ENCODE data around the gene LMTK2. TPM values are rescaled to one million over a fixed set of nuclear protein-coding genes. Genes with fewer than 3 reads are reported as not detected.

The LMTK2 gene
- total RNA-seq, 1 donor from 2014 or later = 10.6 TPM

- H3K4me3 ChIP-seq (ENCODE audit: low read depth, low read length) = no peak overlapping the region
- DNase-seq (ENCODE audit: low read depth) = no peak
- TF ChIP-seq, protein P1, sequence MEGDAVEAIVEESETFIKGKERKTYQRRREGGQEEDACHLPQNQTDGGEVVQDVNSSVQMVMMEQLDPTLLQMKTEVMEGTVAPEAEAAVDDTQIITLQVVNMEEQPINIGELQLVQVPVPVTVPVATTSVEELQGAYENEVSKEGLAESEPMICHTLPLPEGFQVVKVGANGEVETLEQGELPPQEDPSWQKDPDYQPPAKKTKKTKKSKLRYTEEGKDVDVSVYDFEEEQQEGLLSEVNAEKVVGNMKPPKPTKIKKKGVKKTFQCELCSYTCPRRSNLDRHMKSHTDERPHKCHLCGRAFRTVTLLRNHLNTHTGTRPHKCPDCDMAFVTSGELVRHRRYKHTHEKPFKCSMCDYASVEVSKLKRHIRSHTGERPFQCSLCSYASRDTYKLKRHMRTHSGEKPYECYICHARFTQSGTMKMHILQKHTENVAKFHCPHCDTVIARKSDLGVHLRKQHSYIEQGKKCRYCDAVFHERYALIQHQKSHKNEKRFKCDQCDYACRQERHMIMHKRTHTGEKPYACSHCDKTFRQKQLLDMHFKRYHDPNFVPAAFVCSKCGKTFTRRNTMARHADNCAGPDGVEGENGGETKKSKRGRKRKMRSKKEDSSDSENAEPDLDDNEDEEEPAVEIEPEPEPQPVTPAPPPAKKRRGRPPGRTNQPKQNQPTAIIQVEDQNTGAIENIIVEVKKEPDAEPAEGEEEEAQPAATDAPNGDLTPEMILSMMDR (conservative IDR thresholded peaks at IDR 0.05; ENCODE audit: low read depth, low read length) = no peak
Measured at GRCh38 chr7:98135984-98136383, 29.3 kb downstream of the LMTK2 start.

- TF ChIP-seq, protein P1 (conservative IDR thresholded peaks at IDR 0.05; ENCODE audit: low read depth, low read length) = no peak
- H3K4me3 ChIP-seq (ENCODE audit: low read depth, low read length) = no peak overlapping the region
- no peak for DNase-seq (ENCODE audit: low read depth)
Measured at GRCh38 chr7:98136423-98136822, 29.8 kb downstream of the LMTK2 start.

DNA sequence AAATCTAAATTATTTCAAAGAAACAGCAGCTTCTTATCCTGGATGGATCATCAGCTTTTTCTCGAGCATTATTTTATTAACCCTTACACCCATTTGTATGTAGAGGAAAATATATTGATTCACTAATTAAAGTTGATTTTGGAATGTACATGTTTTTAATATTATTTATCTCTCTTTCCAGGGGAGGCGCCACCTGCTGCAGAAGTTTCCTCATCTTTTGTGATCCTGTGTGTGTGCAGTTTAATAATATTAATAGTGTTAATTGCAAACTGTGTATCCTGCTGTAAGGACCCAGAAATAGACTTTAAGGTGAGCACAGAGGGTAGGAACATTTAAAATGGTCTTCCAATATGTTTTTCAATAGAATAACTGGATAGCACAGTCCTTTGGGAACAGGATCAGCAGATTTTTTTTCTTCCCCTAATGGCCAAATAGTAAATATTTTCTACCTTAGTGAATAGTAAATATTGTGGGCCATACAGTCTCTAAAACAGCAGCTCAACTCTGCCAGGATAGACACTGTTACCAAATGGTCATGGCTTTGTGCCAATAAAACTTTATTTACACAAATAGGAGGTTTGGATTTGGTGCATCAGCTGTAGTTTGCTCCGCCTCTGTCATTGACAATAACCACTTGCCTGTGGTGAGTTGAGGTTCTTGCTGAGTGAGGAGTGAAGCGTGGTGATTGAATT, 30.6 kb downstream of the LMTK2 start:
- TF ChIP-seq, protein P1 (conservative IDR thresholded peaks at IDR 0.05; ENCODE audit: low read depth, low read length) = peak; percentile 8

GRCh38 chr7:98137826-98138151, 31.1 kb downstream of the LMTK2 start:
- no peak overlapping the region for H3K4me3 ChIP-seq (ENCODE audit: low read depth, low read length)
- no peak for DNase-seq (ENCODE audit: low read depth)
- TF ChIP-seq, protein P1 (conservative IDR thresholded peaks at IDR 0.05; ENCODE audit: low read depth, low read length) = no peak

More for the DNA sequence above, 30.6 kb downstream of the LMTK2 start:
- no peak for DNase-seq (ENCODE audit: low read depth)
- no peak overlapping the region for H3K4me3 ChIP-seq (ENCODE audit: low read depth, low read length)

- TF ChIP-seq, protein P1 (conservative IDR thresholded peaks at IDR 0.05; ENCODE audit: low read depth, low read length) = no peak
- no peak for DNase-seq (ENCODE audit: low read depth)
- no peak overlapping the region for H3K4me3 ChIP-seq (ENCODE audit: low read depth, low read length)
Measured at GRCh38 chr7:98138672-98139071, 32.0 kb downstream of the LMTK2 start.

DNA sequence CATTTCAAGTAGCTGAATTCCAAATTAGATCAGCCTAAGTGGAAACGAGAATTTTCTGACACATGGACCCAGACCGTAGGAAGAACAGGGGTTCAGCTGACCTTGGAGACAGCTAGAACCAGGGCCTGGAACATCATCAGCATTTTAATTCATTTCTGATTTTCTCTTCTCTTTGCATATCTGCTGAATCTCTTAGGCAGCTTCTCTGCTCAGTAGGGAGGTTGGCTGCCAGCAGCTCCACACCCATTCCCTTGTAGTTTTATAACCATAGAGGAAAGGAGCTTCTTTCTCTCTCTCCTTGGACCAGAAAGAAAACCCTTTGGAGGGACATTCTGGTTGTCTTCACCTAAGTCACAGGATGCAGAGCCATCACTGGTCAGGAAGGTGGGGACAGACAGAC, 36.0 kb downstream of the LMTK2 start:
- no peak for DNase-seq (ENCODE audit: low read depth)
- TF ChIP-seq, protein P1 (conservative IDR thresholded peaks at IDR 0.05; ENCODE audit: low read depth, low read length) = no peak
- no peak overlapping the region for H3K4me3 ChIP-seq (ENCODE audit: low read depth, low read length)

- DNase-seq (ENCODE audit: low read depth) = no peak
- no peak overlapping the region for H3K4me3 ChIP-seq (ENCODE audit: low read depth, low read length)
- TF ChIP-seq, protein P1 (conservative IDR thresholded peaks at IDR 0.05; ENCODE audit: low read depth, low read length) = no peak
Measured at GRCh38 chr7:98148607-98149006, 41.9 kb downstream of the LMTK2 start.

Data from epithelial cell of proximal tubule (primary cell).